Measurements from ENCODE around the gene STX4. TPM values are rescaled to one million over a fixed set of nuclear protein-coding genes. Genes with fewer than 3 reads are reported as not detected.

Gene STX4
- total RNA-seq, 4 donors from 2014 or later = 60.2 to 159 (median 101) TPM

GRCh38 chr16:31006086-31006385, 27.3 kb upstream of the STX4 start:
- H3K36me3 ChIP-seq = no peaks in the 10 kb centered on the region
- no peaks in the 10 kb centered on the region for H3K9me3 ChIP-seq
- peaks cover 0 to 4% (median 2%) of the 10 kb centered on the region in 4 donors for H3K4me1 ChIP-seq
- peaks cover 0 to 13% of the 10 kb centered on the region in 2 donors for H3K27me3 ChIP-seq
- TF ChIP-seq POLR2A (IDR thresholded peaks at IDR 0.05) (no peak), CTCF (IDR thresholded peaks at IDR 0.05) (no peak)
- no peak for DNase-seq
- no peak overlapping the region for H3K27ac ChIP-seq
- H3K4me3 ChIP-seq = no peak overlapping the region

- H3K27ac ChIP-seq = no peak overlapping the region
- no peak overlapping the region for H3K4me3 ChIP-seq
- H3K27me3 ChIP-seq = peaks cover 0 to 15% of the 10 kb centered on the region in 2 donors
- no peaks in the 10 kb centered on the region for H3K9me3 ChIP-seq
- DNase-seq = no peak
- no peaks in the 10 kb centered on the region for H3K36me3 ChIP-seq
- TF ChIP-seq POLR2A (IDR thresholded peaks at IDR 0.05) = no peak
- no peak for TF ChIP-seq CTCF (IDR thresholded peaks at IDR 0.05)
- peaks cover 0 to 7% (median 2%) of the 10 kb centered on the region in 4 donors for H3K4me1 ChIP-seq
Measured at GRCh38 chr16:31006589-31006988, 26.8 kb upstream of the STX4 start.

DNA sequence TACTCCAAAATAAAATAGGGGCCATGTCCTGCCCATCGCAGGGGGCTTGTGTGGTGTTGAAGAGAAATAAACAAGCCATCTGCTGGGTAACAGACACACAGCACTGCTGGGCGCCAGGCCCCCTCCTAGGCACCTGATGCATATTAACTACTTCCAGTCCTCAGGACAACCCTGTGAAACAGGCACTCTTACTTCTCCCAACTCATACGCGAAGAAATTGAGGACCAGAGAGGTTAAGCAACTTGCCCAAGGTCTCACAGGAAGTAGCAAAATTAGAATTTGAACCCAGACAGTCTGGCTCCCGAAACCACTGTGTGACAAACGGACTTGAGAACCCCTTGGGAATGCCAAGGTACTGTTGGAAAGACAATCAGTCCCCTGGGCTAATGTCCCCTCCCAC, 25.7 kb upstream of the STX4 start:
- Histone ChIP-seq H3K4me3 (no peak overlapping the region), H3K27ac (no peak overlapping the region), H3K9me3 (no peaks in the 10 kb centered on the region), H3K4me1 (peaks cover 0 to 7% (median 2%) of the 10 kb centered on the region in 4 donors), H3K27me3 (peaks cover 0 to 15% of the 10 kb centered on the region in 2 donors), H3K36me3 (no peaks in the 10 kb centered on the region)
- no peak for TF ChIP-seq CTCF (IDR thresholded peaks at IDR 0.05)
- no peak for TF ChIP-seq POLR2A (IDR thresholded peaks at IDR 0.05)
- no peak for DNase-seq

- no peak for TF ChIP-seq POLR2A (IDR thresholded peaks at IDR 0.05)
- TF ChIP-seq CTCF (IDR thresholded peaks at IDR 0.05) = no peak
- no peak for DNase-seq
- peaks cover 0 to 7% (median 2%) of the 10 kb centered on the region in 4 donors for H3K4me1 ChIP-seq
- H3K9me3 ChIP-seq = no peaks in the 10 kb centered on the region
- H3K27ac ChIP-seq = no peak overlapping the region
- H3K36me3 ChIP-seq = no peaks in the 10 kb centered on the region
- peaks cover 0 to 15% of the 10 kb centered on the region in 2 donors for H3K27me3 ChIP-seq
- no peak overlapping the region for H3K4me3 ChIP-seq
Measured at GRCh38 chr16:31008149-31008548, 25.2 kb upstream of the STX4 start.

GRCh38 chr16:31008551-31008950, 24.8 kb upstream of the STX4 start:
- peaks cover 0 to 15% of the 10 kb centered on the region in 2 donors for H3K27me3 ChIP-seq
- no peaks in the 10 kb centered on the region for H3K36me3 ChIP-seq
- DNase-seq = no peak

More at GRCh38 chr16:31008551-31008950, 24.8 kb upstream of the STX4 start:
- TF ChIP-seq CTCF (IDR thresholded peaks at IDR 0.05) (no peak), POLR2A (IDR thresholded peaks at IDR 0.05) (no peak)
- Histone ChIP-seq H3K9me3 (no peaks in the 10 kb centered on the region), H3K27ac (no peak overlapping the region), H3K4me3 (no peak overlapping the region), H3K4me1 (peaks cover 0 to 7% (median 2%) of the 10 kb centered on the region in 4 donors)

Measured in Peyer's patch (tissue), 4 donors.